Loucy (cell line): ENCODE results near the gene ZNF385B.

ENCODE experiments used
- CTCF ChIP-seq: fragments of 200-600 bp; sonication (generic); conservative IDR thresholded peaks from 2 replicates; pipeline ENCODE4 v1.5.1; 2014; ENCODE audit warnings: mild to moderate bottlenecking, antibody characterized with exemption, low read length
- EZH2phosphoT487 ChIP-seq: fragments of 200-600 bp; IDR thresholded peaks from 2 replicates; pipeline ENCODE4 v1.6.1; 2018; ENCODE audit warnings: antibody characterized with exemption, mild to moderate bottlenecking, moderate library complexity, borderline replicate concordance

- TF ChIP-seq CTCF, result no peak
- TF ChIP-seq EZH2phosphoT487, result no peak
These were observed 302.2 kb downstream of the ZNF385B start for GRCh38 chr2:179559108-179559806.
